K562 (cell line): Measurements from ENCODE around the gene STRA6. TPM values are rescaled to one million over a fixed set of nuclear protein-coding genes. Genes with fewer than 3 reads are reported as not detected.
"Not testable (repeated sequence)": the region's sequence is repeated elsewhere in the genome, so short reads cannot be mapped to it uniquely, and the experiment has no call there.

Experiments
- ATAC-seq: fragments of 200-7000 bp; cut with Tn5 transposase; 3 replicates; pipeline ENCODE4 v1.9.1; 2020; ENCODE audit warnings: moderate library complexity
- BruUV-seq: library from RNA; stranded (reverse); fragments of 400-500 nt; replicated peaks from 2 replicates; lab custom pipeline; 2021; lab: Mats Ljungman, UMichigan
- CTCF ChIA-PET: fragments of 300-600 bp; formaldehyde crosslinking; extraction: SDS; loops from one replicate; lab custom pipeline; 2021; ENCODE audit warnings: low intra/inter-chr PET ratio; lab: Yijun Ruan, JAX
- POLR2A ChIA-PET: fragments of 300-600, 350-650 bp; sonication (Branson Sonifier 250); formaldehyde crosslinking; extraction: SDS; loops from one replicate; lab custom pipeline; 2021; ENCODE audit warnings: antibody characterized with exemption, inconsistent platforms; lab: Yijun Ruan, JAX
- DNase-seq, 4 experiments: peaks; one replicate each; pipeline versions ENCODE4 v3.0.0 to v3.0.0-alpha.2; 2011 to 2018; ENCODE audit warnings: low spot score in 3 of 4, mixed read lengths in 3 of 4; ENCODE audit errors: extremely low read depth in 1 of 4
- FAIRE-seq: peaks from 2 replicates; lab custom pipeline; 2011; peaks lifted over from hg19 to GRCh38; lab: Jason Lieb, UNC
- H2AFZ ChIP-seq: 2 replicates; pipeline ENCODE4 v1.6.0; 2011; ENCODE audit warnings: low read depth, low read length, control low read depth, inconsistent platforms
- H3K27ac ChIP-seq: fragments of 200-600 bp; 3 replicates; pipeline ENCODE4 v1.8.0; 2011; ENCODE audit warnings: low read depth, mild to moderate bottlenecking, control low read depth, inconsistent platforms, low read length, moderate library complexity, mixed read lengths; ENCODE audit errors: extremely low read depth
- H3K27me3 ChIP-seq, 2 experiments: fragments of 300-600 bp in 1 of 2; 2 replicates in 1 of 2; 3 replicates in 1 of 2; pipeline versions ENCODE4 v1.6.0 to v1.8.0; 2011; ENCODE audit warnings: inconsistent platforms in 2 of 2, low read length in 2 of 2, mild to moderate bottlenecking in 1 of 2, mixed read lengths in 1 of 2, moderate library complexity in 1 of 2; ENCODE audit not compliant: control insufficient read depth in 2 of 2, insufficient read depth in 2 of 2
- H3K36me3 ChIP-seq: fragments of 300-600 bp; 3 replicates; pipeline ENCODE4 v1.8.0; 2011; ENCODE audit warnings: mild to moderate bottlenecking, low read length, inconsistent platforms; ENCODE audit not compliant: control insufficient read depth, insufficient read depth
- H3K4me1 ChIP-seq, 2 experiments: fragments of 200-600 bp in 1 of 2; replicated peaks in 1 of 2; 2 replicates in 1 of 2; 3 replicates in 1 of 2; pipeline versions ENCODE4 v1.5.1 to v1.8.0; 2011; ENCODE audit warnings: inconsistent platforms in 2 of 2, low read length in 2 of 2, mild to moderate bottlenecking in 1 of 2, mixed read lengths in 1 of 2, moderate library complexity in 1 of 2; ENCODE audit not compliant: control insufficient read depth in 2 of 2, insufficient read depth in 2 of 2
- H3K4me2 ChIP-seq: 2 replicates; pipeline ENCODE4 v1.6.1; 2011; ENCODE audit warnings: low read length, control low read depth, inconsistent platforms, mixed read lengths; ENCODE audit not compliant: insufficient read depth
- H3K4me3 ChIP-seq: fragments of 200-600 bp; sonication (generic), shearing (Covaris generic); 2 replicates; pipeline ENCODE4 v1.5.1; 2016; ENCODE audit warnings: control low read depth, inconsistent platforms
- H3K79me2 ChIP-seq: fragments of 200-600 bp; 3 replicates; pipeline ENCODE4 v1.8.0; 2011; ENCODE audit warnings: low read length, inconsistent platforms; ENCODE audit not compliant: control insufficient read depth, insufficient read depth
- H3K9ac ChIP-seq, 2 experiments: 2 replicates each; pipeline versions ENCODE4 v1.6.0 to v1.6.1; 2011; ENCODE audit warnings: low read depth in 2 of 2, low read length in 2 of 2, control low read depth in 1 of 2, inconsistent platforms in 1 of 2, mild to moderate bottlenecking in 1 of 2, mixed read lengths in 1 of 2; ENCODE audit not compliant: insufficient read depth in 1 of 2
- H3K9me1 ChIP-seq: one replicate; pipeline ENCODE4 v1.6.0; 2011; ENCODE audit warnings: inconsistent platforms, mild to moderate bottlenecking, low read length, moderate library complexity; ENCODE audit not compliant: control insufficient read depth, insufficient read depth
- H3K9me3 ChIP-seq: replicated peaks from 2 replicates; pipeline ENCODE4 v1.5.1; 2011; ENCODE audit warnings: low read depth, low read length, inconsistent platforms; ENCODE audit not compliant: control insufficient read depth, insufficient read depth
- H4K20me1 ChIP-seq: replicated peaks from 2 replicates; pipeline ENCODE4 v1.6.1; 2011; ENCODE audit warnings: low read length, inconsistent platforms, mixed read lengths; ENCODE audit not compliant: control insufficient read depth, insufficient read depth
- E2F8 ChIP-seq: fragments of 450-650 bp; IDR thresholded peaks from 2 replicates; pipeline ENCODE4 v1.7.1; 2018; ENCODE audit warnings: mild to moderate bottlenecking, low read depth; ENCODE audit not compliant: partially characterized antibody
- ZNF212 ChIP-seq: fragments of 450-650 bp; formaldehyde crosslinking; IDR thresholded peaks from 2 replicates; pipeline ENCODE4 v1.4.0; 2020; ENCODE audit warnings: mild to moderate bottlenecking
- WGBS: fragments of 100-300 bp; shearing (Covaris generic); methylation state at CpG from one replicate; pipeline ENCODE4 v1.1.6; 2016; ENCODE audit warnings: low coverage, mixed read lengths; ENCODE audit not compliant: insufficient coverage; ENCODE audit errors: missing lambda C conversion rate; 5-methylcytosine and 5-hydroxymethylcytosine counted together
- in situ Hi-C: fragments of 300-500 bp; cut with MboI; formaldehyde crosslinking; loops from 4 replicates; pipeline ENCODE4 v1.15.0; 2018; ENCODE audit warnings: inconsistent platforms, mixed read lengths
- intact Hi-C: fragments of 100-400 bp; cut with micrococcal nuclease; formaldehyde crosslinking; loops from 2 replicates; pipeline ENCODE4 v1.14.2; 2022
- polyA plus RNA-seq, 8 experiments: library from polyadenylated mRNA; depleted of rRNA in 4 of 8; stranded (reverse) in 5 of 8; unstranded in 3 of 8; fragments of >200 nt; fragmentation: Nextera tagmentation in 2 of 8; fragmentation: Illumina TruSeq in 1 of 8; extraction: Ambion mirVana in 2 of 8; extraction: Trizol in 1 of 8; gene quantifications; 2 replicates each; pipeline versions ENCODE4 v1.2.1 to v1.2.3, GENCODE V29; 2011 to 2014; ENCODE audit warnings: inconsistent platforms in 1 of 8, missing spikeins in 1 of 8
- total RNA-seq, 7 experiments: library from RNA; depleted of rRNA in 6 of 7; stranded (reverse); fragments of >200 nt in 6 of 7; fragmentation: Illumina TruSeq in 2 of 7; extraction: Trizol in 2 of 7; gene quantifications; 2 replicates each; pipeline versions ENCODE4 v1.2.1 to v1.2.3, GENCODE V29; 2011 to 2021; ENCODE audit warnings: low replicate concordance in 1 of 7

Gene STRA6
- total and polyA plus RNA-seq, 9 of the 15 experiments (the other 6 are each of a cell fraction or from before 2014, with no cell fraction given): 0.04 to 2.0 (median 0.43) TPM; not detected in 2

- TF ChIP-seq E2F8 (no peak), ZNF212 (CRISPR knock-in tag) (no peak)
Observed at GRCh38 chr15:74165461-74165860, 37.1 kb downstream of the STRA6 start (continued).

- H3K79me2 ChIP-seq, H3K4me3 ChIP-seq, H2AFZ ChIP-seq, DNase-seq, POLR2A ChIA-PET, H3K9ac ChIP-seq, intact Hi-C loops, H3K9me3 ChIP-seq, H3K4me2 ChIP-seq, FAIRE-seq, in situ Hi-C loops, H3K36me3 ChIP-seq, H3K4me1 ChIP-seq, CTCF ChIA-PET, H3K9me1 ChIP-seq, BruUV-seq, H3K27ac ChIP-seq, ATAC-seq: not testable (repeated sequence)
- peaks cover 10 to 11% of the 10 kb centered on the region in 2 experiments; a peak in 4 of 5 replicates for H3K27me3 ChIP-seq
- 0 out of 2 replicates have a peak, but pooled peaks cover 11% of the 10 kb centered on the region for H4K20me1 ChIP-seq
- WGBS: 0% methylated on average over 2 of the region's 3 CpGs
Observed at GRCh38 chr15:74162195-74162536, 40.4 kb downstream of the STRA6 start.
